Measurements from ENCODE around the gene XYLT1.

DNA sequence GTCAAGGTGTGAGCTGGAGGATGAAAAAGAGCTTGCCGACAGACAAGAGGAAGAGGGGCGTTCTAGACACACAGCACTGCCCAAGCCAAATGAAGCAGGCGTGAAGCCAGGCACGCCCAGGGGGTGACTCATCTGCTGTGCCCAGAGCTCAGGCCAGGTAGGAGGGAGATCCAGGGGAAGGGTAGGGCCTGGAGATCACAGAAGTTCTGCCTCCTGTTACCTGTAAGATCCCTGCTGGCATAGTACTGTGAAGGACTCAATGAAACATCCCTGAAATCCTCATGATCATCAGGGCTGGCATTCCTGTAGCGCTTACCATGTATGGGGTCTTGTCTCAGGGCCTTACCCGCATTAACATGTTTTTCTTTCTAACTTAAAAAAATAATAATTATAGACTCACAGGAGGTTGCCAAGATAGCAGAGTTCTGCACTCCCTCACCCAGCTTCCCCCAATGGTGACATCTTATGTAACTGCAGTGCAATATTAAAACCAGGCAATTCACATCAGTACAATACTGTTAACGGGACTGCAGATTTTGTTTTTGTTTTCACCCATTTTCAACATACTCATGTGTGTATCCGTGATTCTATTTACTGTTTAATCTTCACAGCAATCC lies 158.6 kb downstream of the XYLT1 start:
- TF ChIP-seq, protein P1, sequence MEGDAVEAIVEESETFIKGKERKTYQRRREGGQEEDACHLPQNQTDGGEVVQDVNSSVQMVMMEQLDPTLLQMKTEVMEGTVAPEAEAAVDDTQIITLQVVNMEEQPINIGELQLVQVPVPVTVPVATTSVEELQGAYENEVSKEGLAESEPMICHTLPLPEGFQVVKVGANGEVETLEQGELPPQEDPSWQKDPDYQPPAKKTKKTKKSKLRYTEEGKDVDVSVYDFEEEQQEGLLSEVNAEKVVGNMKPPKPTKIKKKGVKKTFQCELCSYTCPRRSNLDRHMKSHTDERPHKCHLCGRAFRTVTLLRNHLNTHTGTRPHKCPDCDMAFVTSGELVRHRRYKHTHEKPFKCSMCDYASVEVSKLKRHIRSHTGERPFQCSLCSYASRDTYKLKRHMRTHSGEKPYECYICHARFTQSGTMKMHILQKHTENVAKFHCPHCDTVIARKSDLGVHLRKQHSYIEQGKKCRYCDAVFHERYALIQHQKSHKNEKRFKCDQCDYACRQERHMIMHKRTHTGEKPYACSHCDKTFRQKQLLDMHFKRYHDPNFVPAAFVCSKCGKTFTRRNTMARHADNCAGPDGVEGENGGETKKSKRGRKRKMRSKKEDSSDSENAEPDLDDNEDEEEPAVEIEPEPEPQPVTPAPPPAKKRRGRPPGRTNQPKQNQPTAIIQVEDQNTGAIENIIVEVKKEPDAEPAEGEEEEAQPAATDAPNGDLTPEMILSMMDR (IDR thresholded peaks at IDR 0.05) = no peak
- TF ChIP-seq POLR2A (IDR thresholded peaks at IDR 0.05) = peak in 1 of 4 donors; percentile 16

Data from esophagus squamous epithelium (tissue), 4 donors.